GM12891 (cell line): ENCODE results near the gene DNAH3.

Source experiments
- POLR2A ChIP-seq: IDR thresholded peaks from 2 replicates; pipeline ENCODE4 v1.6.1; 2011; ENCODE audit warnings: low read depth, low read length, control low read depth
- POLR2AphosphoS5 ChIP-seq: IDR thresholded peaks from 2 replicates; pipeline ENCODE4 v1.6.1; 2011; ENCODE audit warnings: low read depth, low read length, control low read depth
- POU2F2 ChIP-seq: IDR thresholded peaks from 2 replicates; pipeline ENCODE4 v1.6.1; 2011; ENCODE audit warnings: low read depth, mild to moderate bottlenecking, control low read depth, low read length, moderate library complexity
- SPI1 ChIP-seq: IDR thresholded peaks from 2 replicates; pipeline ENCODE4 v1.6.1; 2011; ENCODE audit warnings: low read depth, low read length, control low read depth
- TAF1 ChIP-seq: IDR thresholded peaks from 2 replicates; pipeline ENCODE4 v1.6.1; 2011; ENCODE audit warnings: low read depth, low read length, control low read depth

- TF ChIP-seq POLR2A (no peak), TAF1 (no peak), POLR2AphosphoS5 (no peak), POU2F2 (no peak), SPI1 (no peak)
These were observed 28.7 kb upstream of the DNAH3 start for GRCh38 chr16:21179126-21179982.
